ES-I3 (cell line): ENCODE results near the gene XPNPEP3.

Source experiments
- H3K36me3 ChIP-seq: 2 replicates; pipeline ENCODE4 v1.6.1; 2013; ENCODE audit warnings: mild to moderate bottlenecking, low read length, control low read depth, moderate library complexity; ENCODE audit not compliant: insufficient read depth
- H3K4me1 ChIP-seq: 2 replicates; pipeline ENCODE4 v1.6.1; 2013; ENCODE audit warnings: mild to moderate bottlenecking, control low read depth, low read length; ENCODE audit not compliant: insufficient read depth
- H3K9ac ChIP-seq: 2 replicates; pipeline ENCODE4 v1.6.1; 2013; ENCODE audit warnings: low read depth, mild to moderate bottlenecking, low read length, moderate library complexity
- H3K9me3 ChIP-seq: 2 replicates; pipeline ENCODE4 v1.6.1; 2013; ENCODE audit warnings: mild to moderate bottlenecking, low read length, moderate library complexity; ENCODE audit not compliant: control insufficient read depth, insufficient read depth

The XPNPEP3 gene

DNA sequence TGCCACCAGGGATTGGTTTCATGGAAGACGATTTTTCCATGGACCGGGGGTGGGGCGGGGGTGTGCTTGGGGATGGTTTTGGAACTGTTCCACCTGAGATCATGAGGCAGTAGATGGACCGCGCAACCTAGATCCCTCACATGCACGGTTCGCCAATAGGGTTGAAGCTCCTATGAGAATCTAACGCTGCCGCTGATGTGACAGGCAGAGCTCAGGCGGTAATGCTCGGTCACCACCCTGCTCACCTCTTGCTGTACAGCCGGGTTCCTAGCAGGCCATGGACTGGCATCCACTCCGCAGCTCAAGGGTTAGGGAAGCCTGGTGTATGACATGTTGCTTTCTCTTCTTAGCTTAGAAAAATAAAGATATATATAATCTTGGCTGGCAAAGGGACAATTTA, 116.2 kb downstream of the XPNPEP3 start:
- no peaks in the 10 kb centered on the region for H3K9me3 ChIP-seq
- H3K36me3 ChIP-seq, result peaks cover 4% of the 10 kb centered on the region; the same call in 1 of the 2 replicates
- no peak overlapping the region for H3K9ac ChIP-seq
- H3K4me1 ChIP-seq, result no peaks in the 10 kb centered on the region

- H3K4me1 ChIP-seq, result no peaks in the 10 kb centered on the region
Measured at GRCh38 chr22:40975366-40975765, 118.4 kb downstream of the XPNPEP3 start.

GRCh38 chr22:40976866-40977700, 120.1 kb downstream of the XPNPEP3 start:
- Histone ChIP-seq H3K36me3 (peaks cover 2% of the 10 kb centered on the region; the same call in 1 of the 2 replicates), H3K9me3 (no peaks in the 10 kb centered on the region), H3K9ac (no peak overlapping the region), H3K4me1 (no peaks in the 10 kb centered on the region)

More at GRCh38 chr22:40975366-40975765, 118.4 kb downstream of the XPNPEP3 start:
- H3K9ac ChIP-seq, result no peak overlapping the region
- no peaks in the 10 kb centered on the region for H3K9me3 ChIP-seq
- H3K36me3 ChIP-seq, result peaks cover 2% of the 10 kb centered on the region; the same call in 1 of the 2 replicates

DNA sequence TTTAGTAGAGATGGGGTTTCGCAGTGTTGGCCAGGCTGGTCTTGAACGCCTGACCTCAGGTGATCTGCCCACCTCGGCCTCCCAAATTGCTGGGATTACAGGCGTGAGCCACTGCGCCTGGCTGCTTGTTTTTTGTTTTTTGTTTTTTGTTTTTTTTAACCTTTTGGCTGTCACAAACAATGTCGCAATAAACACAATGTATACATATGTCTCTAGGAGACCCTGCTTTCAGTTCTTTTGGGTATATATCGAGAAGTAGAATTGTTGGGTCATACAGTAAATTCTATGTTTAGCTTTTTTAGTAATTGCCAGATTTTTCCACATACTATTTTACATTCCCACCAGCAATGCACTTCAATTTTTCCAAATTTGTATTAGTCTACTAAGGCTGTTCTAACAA, 122.2 kb downstream of the XPNPEP3 start:
- no peaks in the 10 kb centered on the region for H3K36me3 ChIP-seq

GRCh38 chr22:40979871-40980270, 122.9 kb downstream of the XPNPEP3 start:
- H3K9ac ChIP-seq, result no peak overlapping the region
- H3K36me3 ChIP-seq, result no peaks in the 10 kb centered on the region
- H3K9me3 ChIP-seq, result no peaks in the 10 kb centered on the region
- H3K4me1 ChIP-seq, result no peaks in the 10 kb centered on the region

More for the DNA sequence above, 122.2 kb downstream of the XPNPEP3 start:
- no peaks in the 10 kb centered on the region for H3K9me3 ChIP-seq
- no peak overlapping the region for H3K9ac ChIP-seq
- no peaks in the 10 kb centered on the region for H3K4me1 ChIP-seq
